ENCODE data around the gene ADRA1B.

- no peak for TF ChIP-seq CTCF (conservative IDR thresholded peaks at IDR 0.05 in 1 of 2, IDR thresholded peaks at IDR 0.05 in 1 of 2; ENCODE audit: extremely low read depth in 1 of 2, insufficient read depth in 1 of 2, low read depth in 1 of 2, low read length in 2 of 2)
- TF ChIP-seq EZH2 (IDR thresholded peaks at IDR 0.05; ENCODE audit: borderline replicate concordance, low read length), result no peak
Observed at GRCh38 chr5:159933531-159934485, 17.5 kb downstream of the ADRA1B start.
